ENCODE data around the gene PNKD. TPM values are rescaled to one million over a fixed set of nuclear protein-coding genes. Genes with fewer than 3 reads are reported as not detected.
"Not testable (repeated sequence)": the region's sequence is repeated elsewhere in the genome, so short reads cannot be mapped to it uniquely, and the experiment has no call there.

The PNKD gene
- total RNA-seq, 2 experiments from 2014 or later: 23.6 to 25.1 TPM

GRCh38 chr2:218310853-218311540 lies 40.7 kb downstream of the PNKD start:
- Mint-ChIP-seq H3K4me3 (no peak overlapping the region), H3K4me1 (peaks cover 8% of the 10 kb centered on the region)

GRCh38 chr2:218311541-218312266 lies 41.4 kb downstream of the PNKD start:
- H3K36me3 Mint-ChIP-seq: not testable (repeated sequence)
- peaks cover 13% of the 10 kb centered on the region for H3K4me1 Mint-ChIP-seq

More at GRCh38 chr2:218310853-218311540, 40.7 kb downstream of the PNKD start:
- no peak overlapping the region for H3K27ac Mint-ChIP-seq
- H3K36me3 Mint-ChIP-seq: no peaks in the 10 kb centered on the region
- no peaks in the 10 kb centered on the region for H3K9me3 Mint-ChIP-seq
- H3K27me3 Mint-ChIP-seq: no peaks in the 10 kb centered on the region
- no peak for DNase-seq

GRCh38 chr2:218312267-218312756 lies 42.0 kb downstream of the PNKD start:
- H3K36me3 Mint-ChIP-seq: no peaks in the 10 kb centered on the region
- no peak overlapping the region for H3K4me3 Mint-ChIP-seq
- H3K4me1 Mint-ChIP-seq: peaks cover 19% of the 10 kb centered on the region
- H3K27me3 Mint-ChIP-seq: no peaks in the 10 kb centered on the region
- H3K9me3 Mint-ChIP-seq: no peaks in the 10 kb centered on the region
- no peak for DNase-seq
- no peak overlapping the region for H3K27ac Mint-ChIP-seq

More at GRCh38 chr2:218311541-218312266, 41.4 kb downstream of the PNKD start:
- H3K9me3 Mint-ChIP-seq, H3K27ac Mint-ChIP-seq, DNase-seq, H3K4me3 Mint-ChIP-seq, H3K27me3 Mint-ChIP-seq: not testable (repeated sequence)

GRCh38 chr2:218313356-218313755 lies 43.0 kb downstream of the PNKD start:
- Mint-ChIP-seq H3K9me3 (no peaks in the 10 kb centered on the region), H3K36me3 (no peaks in the 10 kb centered on the region), H3K27me3 (no peaks in the 10 kb centered on the region), H3K27ac (no peak overlapping the region), H3K4me3 (no peak overlapping the region), H3K4me1 (peaks cover 24% of the 10 kb centered on the region)
- no peak for DNase-seq

- peaks cover 29% of the 10 kb centered on the region for H3K4me1 Mint-ChIP-seq
- not testable (repeated sequence) for H3K9me3 Mint-ChIP-seq, H3K27me3 Mint-ChIP-seq, H3K36me3 Mint-ChIP-seq, DNase-seq, H3K27ac Mint-ChIP-seq, H3K4me3 Mint-ChIP-seq
These were observed 44.4 kb downstream of the PNKD start for GRCh38 chr2:218314764-218315163.

GRCh38 chr2:218315397-218315796 lies 45.1 kb downstream of the PNKD start:
- Mint-ChIP-seq H3K4me1 (peaks cover 29% of the 10 kb centered on the region), H3K27me3 (no peaks in the 10 kb centered on the region), H3K36me3 (no peaks in the 10 kb centered on the region)

GRCh38 chr2:218317303-218317630 lies 46.9 kb downstream of the PNKD start:
- peak overlapping the region; percentile 74 for H3K4me3 Mint-ChIP-seq
- no peaks in the 10 kb centered on the region for H3K36me3 Mint-ChIP-seq
- H3K4me1 Mint-ChIP-seq: peaks cover 36% of the 10 kb centered on the region
- DNase-seq: no peak
- peak overlapping the region; percentile 91 for H3K27ac Mint-ChIP-seq
- H3K9me3 Mint-ChIP-seq: no peaks in the 10 kb centered on the region
- no peaks in the 10 kb centered on the region for H3K27me3 Mint-ChIP-seq

More at GRCh38 chr2:218315397-218315796, 45.1 kb downstream of the PNKD start:
- no peak overlapping the region for H3K4me3 Mint-ChIP-seq
- peak overlapping the region; percentile 91 for H3K27ac Mint-ChIP-seq
- no peaks in the 10 kb centered on the region for H3K9me3 Mint-ChIP-seq
- no peak for DNase-seq

GRCh38 chr2:218317835-218318234 lies 47.5 kb downstream of the PNKD start:
- Mint-ChIP-seq H3K27ac (no peak overlapping the region), H3K27me3 (no peaks in the 10 kb centered on the region), H3K9me3 (no peaks in the 10 kb centered on the region), H3K4me1 (peaks cover 39% of the 10 kb centered on the region), H3K4me3 (no peak overlapping the region), H3K36me3 (no peaks in the 10 kb centered on the region)
- no peak for DNase-seq

- Mint-ChIP-seq H3K36me3 (no peaks in the 10 kb centered on the region), H3K4me3 (no peak overlapping the region), H3K9me3 (no peaks in the 10 kb centered on the region), H3K4me1 (peaks cover 39% of the 10 kb centered on the region), H3K27me3 (no peaks in the 10 kb centered on the region), H3K27ac (no peak overlapping the region)
- no peak for DNase-seq
These were observed 47.9 kb downstream of the PNKD start for GRCh38 chr2:218318241-218318640.

GRCh38 chr2:218319813-218320365 lies 49.6 kb downstream of the PNKD start:
- DNase-seq: no peak
- Mint-ChIP-seq H3K4me3 (no peak overlapping the region), H3K4me1 (peaks cover 48% of the 10 kb centered on the region), H3K36me3 (no peaks in the 10 kb centered on the region), H3K27me3 (peaks cover 8% of the 10 kb centered on the region), H3K9me3 (no peaks in the 10 kb centered on the region), H3K27ac (no peak overlapping the region)

GRCh38 chr2:218320704-218321336 lies 50.5 kb downstream of the PNKD start:
- H3K27me3 Mint-ChIP-seq: peaks cover 8% of the 10 kb centered on the region
- H3K27ac Mint-ChIP-seq: no peak overlapping the region
- no peak for DNase-seq
- H3K4me3 Mint-ChIP-seq: no peak overlapping the region
- no peaks in the 10 kb centered on the region for H3K9me3 Mint-ChIP-seq
- H3K4me1 Mint-ChIP-seq: peaks cover 47% of the 10 kb centered on the region
- no peaks in the 10 kb centered on the region for H3K36me3 Mint-ChIP-seq

- Mint-ChIP-seq H3K4me3 (peak overlapping the region; percentile 86), H3K4me1 (peaks cover 35% of the 10 kb centered on the region), H3K27me3 (peaks cover 8% of the 10 kb centered on the region), H3K9me3 (no peaks in the 10 kb centered on the region), H3K36me3 (no peaks in the 10 kb centered on the region), H3K27ac (peak overlapping the region; percentile 19)
- peak; percentile 60 for DNase-seq
These were observed 52.6 kb downstream of the PNKD start for GRCh38 chr2:218322768-218323525.

GRCh38 chr2:218323526-218324472 lies 53.5 kb downstream of the PNKD start:
- Mint-ChIP-seq H3K27ac (peak overlapping the region; percentile 79), H3K27me3 (peaks cover 8% of the 10 kb centered on the region), H3K4me1 (peaks cover 30% of the 10 kb centered on the region), H3K4me3 (peak overlapping the region; percentile 86), H3K9me3 (no peaks in the 10 kb centered on the region), H3K36me3 (no peaks in the 10 kb centered on the region)
- DNase-seq: no peak
